ENCODE data around the gene GRID1.

The GRID1 gene

DNA sequence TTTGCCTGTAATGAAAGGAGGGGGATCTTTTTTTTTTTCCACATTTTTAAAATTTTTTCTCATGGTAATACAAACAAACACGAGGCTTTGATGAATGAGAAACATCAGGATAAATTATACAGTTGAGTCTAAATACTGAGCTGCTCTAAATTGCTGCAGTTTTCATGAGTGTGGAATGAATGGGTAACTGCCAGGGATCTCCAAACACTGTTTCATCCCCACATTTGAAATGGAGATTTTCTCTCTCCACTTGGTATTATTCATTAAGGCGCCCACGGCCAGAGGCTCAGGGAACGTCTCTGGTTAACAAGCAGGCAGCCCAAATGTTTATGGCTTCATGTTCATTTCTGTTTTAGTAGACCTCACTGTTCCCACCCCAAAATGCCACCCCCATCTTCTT lies 717.1 kb downstream of the GRID1 start:
- DNase-seq (ENCODE audit: low read depth), result no peak

DNA sequence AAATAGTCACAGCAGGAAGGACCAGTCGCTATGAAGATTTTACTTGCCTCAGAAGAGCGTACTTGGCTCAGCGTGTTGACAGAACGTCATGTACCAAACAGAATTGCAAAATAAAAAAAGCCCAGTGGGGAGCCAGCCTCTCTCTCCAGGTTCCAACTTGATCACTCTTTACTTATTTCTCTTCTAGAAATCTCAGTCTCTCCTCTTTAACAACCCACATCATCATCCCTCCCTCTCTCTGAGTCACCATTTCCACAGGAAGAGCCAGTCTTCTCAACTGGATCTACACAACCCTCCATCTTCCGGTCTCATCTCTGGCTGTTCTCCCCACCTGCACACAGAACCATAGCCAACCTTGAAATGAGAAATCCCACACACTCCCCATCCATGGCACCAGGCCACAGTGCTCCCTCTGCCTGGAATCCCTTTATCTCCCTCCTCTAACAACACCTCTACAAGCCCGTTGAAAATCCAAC lies 718.3 kb downstream of the GRID1 start:
- peak; percentile 29 for DNase-seq (ENCODE audit: low read depth)

DNA sequence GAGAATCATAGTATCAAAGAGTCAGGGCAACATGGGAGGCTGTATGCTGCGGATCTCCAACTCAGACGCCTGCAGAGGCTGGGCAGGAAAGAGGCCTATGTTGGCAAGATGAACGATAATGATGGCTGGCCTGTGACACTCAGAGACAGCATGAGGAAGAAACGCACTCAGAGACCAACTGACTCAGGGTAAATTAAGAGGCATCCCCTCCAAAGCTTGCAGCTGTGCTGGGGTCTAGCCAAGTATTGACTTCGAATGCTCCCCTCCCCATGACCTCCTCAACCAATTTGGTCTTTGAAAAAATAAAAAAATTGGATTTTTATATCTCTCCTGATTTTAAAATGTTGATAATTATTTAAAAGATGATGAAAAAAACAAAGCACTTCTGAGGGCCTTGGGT lies 718.9 kb downstream of the GRID1 start:
- no peak for DNase-seq (ENCODE audit: low read depth)

DNA sequence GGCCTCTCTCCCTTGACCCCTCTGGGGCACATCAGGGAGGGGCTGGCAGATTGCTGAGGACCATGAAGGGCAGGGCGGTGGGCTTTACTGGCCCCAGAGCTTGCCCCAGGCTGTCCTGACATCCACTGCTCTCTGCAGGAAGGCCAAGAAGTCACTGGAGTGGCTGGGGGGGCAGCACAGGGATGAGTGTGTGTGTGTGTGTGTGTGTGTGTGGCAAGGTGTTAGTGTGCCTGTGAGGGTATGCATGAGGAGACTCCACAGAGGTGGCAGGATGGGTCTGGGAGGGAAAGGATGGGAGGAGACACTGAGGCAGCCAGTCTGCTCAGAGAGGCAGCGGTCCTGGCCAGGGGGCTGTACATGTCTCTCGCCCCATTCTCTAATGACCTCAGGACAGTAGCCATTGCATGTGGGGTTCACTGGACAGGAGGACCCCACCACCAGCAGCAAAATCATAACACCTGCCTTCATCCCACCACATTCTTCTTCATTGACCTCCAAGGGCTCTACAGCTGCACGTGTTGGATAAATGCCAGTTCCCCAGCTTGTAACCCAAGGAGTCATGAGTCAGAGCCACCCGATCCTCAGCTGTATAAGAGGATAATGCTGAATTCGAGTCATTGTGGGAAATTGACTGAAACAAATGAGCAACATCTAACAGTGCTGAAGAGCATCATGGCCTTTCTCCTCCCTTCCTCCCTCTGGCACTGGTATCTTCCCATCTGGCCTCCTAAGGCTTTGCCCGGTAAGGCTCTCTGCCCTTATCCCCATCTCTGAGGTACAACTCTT lies 720.5 kb downstream of the GRID1 start:
- peak; percentile 30 for DNase-seq (ENCODE audit: low read depth)

DNA sequence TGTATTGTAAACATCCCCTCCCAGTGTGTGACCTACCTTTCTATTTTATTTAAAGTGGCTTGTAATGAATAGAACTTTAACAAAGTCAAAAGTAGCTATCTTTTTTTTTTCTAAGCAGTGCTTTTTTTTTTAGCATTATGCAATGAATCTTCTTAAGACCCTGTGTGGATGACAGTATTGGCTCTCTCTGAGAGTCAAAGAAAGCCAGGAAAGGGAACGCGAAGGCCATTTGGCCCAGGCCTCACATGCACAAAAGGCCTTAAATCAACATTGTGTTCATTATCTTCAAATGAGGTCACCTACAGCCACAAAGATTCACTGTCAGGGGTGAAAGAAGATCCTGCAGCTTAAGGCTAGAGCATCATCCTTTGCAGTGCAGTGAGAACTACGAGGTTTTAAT lies 721.5 kb downstream of the GRID1 start:
- no peak for DNase-seq (ENCODE audit: low read depth)

DNA sequence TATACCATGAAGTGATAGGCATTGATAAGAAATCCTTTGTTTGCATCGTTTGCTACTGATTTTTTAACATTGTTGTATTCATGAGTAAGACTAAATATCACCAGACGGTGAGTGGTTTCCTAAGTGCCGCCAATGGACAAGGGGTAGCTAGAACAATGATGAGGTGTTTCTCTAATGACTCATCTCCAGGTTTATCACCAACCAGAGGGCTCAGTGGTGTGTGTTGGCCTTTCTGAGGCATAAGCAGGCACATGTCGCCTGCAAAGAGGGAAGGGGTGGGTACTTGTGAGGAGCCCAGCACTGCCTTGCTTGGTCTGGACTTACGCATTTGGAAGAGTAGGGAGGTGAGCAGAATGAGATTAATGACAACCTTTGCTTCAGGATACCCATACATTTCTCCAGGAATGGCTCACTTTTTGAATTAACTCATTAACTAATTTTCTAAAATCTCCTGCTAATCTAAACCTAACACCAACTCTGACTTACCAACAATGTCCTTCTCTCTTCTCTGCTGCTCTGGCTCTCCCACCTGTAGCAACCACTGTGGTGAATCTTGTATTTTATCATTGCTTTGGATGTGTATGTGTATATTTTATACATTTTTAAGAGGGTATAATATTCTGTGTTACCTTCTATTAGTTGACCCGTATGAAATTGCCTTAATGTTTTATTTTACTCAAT lies 722.6 kb downstream of the GRID1 start:
- DNase-seq (ENCODE audit: low read depth), result no peak

DNA sequence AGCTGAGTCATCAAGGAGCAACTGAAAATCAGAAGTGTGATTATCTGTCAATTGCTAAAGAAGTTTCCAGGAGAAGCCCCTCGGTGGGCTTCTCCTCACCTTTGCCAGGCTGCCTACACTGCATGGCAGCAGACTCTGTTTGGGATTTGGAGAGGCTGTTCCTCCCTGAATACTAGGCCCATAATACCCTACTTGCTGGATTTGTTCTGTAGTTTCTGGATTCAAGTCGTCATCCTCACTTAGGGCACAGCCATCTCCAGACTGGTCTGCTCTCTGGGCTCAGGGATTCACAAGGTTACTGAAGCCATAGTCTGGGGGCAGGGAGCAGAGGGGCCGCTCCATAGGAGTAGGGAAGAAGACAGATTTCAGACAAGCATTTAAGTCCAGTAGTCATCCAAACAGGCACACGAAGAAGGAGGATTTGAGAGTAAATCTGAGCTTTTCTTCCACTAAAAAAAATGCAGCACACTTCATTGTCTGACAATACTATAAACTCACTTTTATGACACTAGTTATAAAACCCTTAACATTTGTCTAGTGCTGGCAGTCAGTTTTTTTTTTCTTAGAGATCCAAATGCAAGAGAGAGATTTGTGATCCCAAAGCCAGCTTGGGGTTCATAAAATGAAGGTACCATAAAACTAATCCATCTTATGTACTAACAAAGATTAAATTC lies 723.3 kb downstream of the GRID1 start:
- DNase-seq (ENCODE audit: low read depth), result no peak

DNA sequence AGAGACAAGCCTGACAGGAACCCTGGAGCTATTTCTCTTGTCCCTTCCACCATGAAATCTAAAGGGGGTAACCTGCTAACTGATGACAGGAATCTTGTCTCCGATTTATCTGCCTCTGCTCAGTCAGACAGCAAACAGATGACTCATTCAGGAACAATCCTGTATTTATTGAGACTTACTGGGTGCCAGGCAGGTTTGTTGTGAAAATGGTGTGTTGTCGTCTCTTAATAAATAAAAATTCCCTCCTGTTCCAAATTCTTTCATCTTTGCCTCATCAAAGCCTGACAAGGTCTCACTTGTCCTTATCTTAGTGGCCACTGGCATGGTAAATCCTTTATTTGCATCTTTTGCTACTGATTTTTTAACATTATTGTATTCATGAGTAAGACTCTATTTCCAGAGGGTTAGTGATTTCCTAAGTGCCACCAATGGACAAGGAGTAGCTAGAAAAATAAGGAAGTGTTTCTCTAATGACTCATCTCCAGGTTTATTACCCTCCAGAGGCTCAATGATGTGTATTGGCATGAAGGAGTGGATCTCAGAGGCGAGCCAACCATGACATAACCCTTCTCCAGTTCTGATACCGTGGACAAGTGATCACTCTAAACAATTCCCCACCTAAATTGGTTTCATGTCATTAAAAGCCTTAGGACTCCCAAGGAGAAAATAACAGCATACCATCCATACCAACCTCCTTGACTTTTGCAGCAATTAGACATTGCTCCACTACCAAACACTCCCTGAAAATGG lies 724.0 kb downstream of the GRID1 start:
- peak; percentile 70 for DNase-seq (ENCODE audit: low read depth)

DNA sequence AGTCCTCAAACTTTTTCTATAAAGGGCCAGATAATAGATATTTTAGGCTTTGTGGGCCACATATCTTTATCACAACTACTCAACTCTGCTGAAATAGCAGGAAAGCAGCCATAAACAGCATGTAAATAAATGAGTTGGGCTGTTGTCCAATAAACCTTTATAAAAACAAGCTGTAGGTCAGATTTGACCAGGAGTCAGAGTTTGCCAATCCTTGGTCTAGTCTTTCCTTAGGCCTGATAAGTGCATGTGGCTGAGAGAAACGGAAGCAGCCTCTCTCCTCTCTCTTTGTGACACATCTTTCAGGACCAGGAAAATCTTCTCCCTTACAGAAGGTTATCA lies 724.5 kb downstream of the GRID1 start:
- peak; percentile 3 for DNase-seq (ENCODE audit: low read depth)

DNA sequence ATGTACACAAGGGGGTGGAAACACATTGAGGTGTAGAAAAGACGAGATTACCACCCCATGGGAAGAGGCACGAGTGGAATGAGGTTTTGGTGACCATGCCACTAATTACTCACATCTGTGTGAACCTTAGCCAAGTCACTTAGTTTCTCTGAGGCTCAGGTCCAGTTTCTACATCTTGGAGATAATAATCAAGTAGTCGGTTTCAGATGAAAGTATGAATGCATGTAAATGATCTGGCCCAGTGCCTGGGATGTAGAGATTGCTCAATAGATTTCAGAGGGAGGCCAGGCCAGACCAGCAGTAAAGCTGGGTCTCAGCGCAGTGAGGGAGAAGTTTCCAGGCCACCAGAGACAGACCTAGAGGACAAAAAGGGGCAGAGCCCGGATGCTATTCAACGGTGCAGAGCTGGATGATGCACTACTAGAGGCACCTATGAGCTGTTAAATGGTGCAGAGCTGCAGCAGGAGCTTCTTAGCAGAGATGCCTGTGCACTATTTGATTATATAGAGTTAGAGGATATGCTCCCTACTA lies 725.1 kb downstream of the GRID1 start:
- no peak for DNase-seq (ENCODE audit: low read depth)

DNA sequence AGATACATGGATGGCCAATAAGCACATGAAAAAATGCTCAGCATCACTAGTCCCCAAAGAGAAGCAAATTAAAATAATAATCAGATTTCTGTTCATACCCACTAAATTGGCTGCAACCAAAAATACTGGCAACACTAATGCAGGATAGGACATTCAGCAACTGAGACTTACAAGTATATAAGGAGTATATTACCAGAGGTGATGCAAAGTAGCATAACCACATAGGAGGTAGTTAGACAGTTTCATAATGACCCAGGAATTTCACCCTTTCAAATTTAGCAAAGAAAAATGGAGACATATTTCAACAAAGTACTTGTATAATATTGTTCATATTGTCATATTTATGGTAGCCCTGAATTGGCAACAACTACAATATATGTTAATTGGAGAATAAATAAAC lies 727.8 kb downstream of the GRID1 start:
- DNase-seq (ENCODE audit: low read depth), result no peak

DNA sequence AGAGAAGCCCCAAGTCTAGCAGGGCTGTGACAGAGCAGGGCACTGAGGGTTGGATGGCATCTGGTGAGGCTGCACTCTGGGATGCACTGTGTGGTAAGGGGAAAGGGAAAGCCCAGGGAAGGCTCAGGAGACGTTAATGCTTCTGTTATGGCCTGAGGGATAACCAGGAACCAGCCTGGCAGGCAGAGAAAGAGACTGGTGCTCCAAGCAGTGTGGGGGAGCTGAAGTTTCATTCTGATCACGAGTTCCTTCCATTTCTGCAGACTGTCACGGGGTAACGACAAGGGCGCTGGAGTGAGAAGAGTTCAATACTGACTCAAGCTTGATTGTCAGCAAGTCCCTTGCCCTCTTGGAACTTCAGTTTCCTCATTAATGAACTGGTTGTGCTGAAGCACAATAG lies 730.9 kb downstream of the GRID1 start:
- DNase-seq (ENCODE audit: low read depth), result no peak

DNA sequence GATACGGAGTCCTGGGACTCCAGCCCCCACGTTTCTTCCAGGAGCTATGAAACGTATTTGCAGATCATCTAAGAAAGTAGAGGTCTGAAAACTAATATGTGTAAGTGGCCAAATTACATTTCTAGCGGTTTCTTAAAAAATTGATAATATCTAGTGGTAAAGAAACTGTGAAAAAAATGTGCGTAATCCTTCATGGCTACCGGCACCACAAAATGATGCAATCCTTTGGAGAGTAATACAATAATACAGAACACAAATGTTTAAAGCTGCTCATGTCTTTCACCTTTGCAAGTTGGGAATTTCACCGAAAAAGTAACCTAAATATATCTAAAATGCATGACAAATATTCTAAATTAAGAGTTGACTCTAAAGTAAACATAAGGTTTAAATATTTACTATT lies 742.1 kb downstream of the GRID1 start:
- no peak for DNase-seq (ENCODE audit: low read depth)

DNA sequence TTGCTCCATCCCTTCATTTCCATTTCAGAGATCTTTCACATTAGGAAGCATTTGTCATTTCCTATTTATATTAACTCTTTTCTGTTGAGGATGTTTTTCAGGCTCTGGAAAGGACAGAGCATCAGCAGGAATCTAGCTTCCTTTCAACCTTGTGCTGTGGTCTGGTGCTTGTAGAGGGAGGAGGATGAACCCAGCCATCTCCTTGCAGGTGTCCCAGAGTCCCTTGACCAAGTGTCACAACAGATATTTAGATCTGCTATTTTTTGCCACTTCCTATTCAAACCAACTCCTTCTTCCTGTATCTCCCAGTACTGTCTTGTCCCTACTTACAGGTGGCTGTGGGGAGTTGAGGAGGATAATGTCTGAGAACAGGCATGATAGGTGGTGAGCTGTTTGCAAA lies 742.8 kb downstream of the GRID1 start:
- no peak for DNase-seq (ENCODE audit: low read depth)

DNA sequence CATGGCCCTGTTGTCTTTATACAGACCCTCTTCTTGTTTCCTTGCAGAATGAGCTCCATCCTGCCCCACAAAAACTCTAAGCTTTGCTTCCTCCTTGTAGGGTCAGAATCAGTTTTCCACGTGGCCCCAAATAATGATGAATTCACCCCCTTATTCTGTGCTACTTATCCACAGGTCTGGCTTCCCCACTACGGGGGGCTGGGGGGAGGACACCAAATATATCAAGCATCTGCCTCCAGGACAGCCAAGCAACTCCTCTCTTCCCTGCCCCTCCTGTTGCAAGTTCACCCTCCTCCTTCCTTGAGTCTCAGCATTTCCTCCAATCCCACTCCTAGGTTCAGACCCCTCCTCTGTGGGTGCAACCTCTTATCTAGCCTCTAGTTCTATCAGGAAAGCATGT lies 743.3 kb downstream of the GRID1 start:
- DNase-seq (ENCODE audit: low read depth), result no peak

DNA sequence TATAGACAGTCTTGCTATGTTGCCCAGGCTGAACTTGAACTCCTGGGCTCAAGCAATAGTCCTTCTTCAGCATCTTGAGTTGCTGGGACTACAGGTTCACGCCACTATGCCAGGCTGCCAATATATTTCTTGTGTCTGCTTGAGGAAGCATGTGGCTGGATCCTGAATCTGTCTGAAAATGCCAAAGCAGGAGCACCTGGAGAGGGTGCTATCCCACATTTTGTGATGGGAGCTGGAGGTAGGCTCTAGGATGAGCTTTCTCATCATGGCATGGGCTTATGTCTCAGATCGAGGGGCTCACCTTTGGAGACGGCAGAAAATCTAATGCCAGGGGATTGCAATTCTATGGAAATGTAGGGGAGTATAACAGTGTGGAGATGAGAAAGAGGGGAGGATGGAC lies 744.2 kb downstream of the GRID1 start:
- no peak for DNase-seq (ENCODE audit: low read depth)

DNA sequence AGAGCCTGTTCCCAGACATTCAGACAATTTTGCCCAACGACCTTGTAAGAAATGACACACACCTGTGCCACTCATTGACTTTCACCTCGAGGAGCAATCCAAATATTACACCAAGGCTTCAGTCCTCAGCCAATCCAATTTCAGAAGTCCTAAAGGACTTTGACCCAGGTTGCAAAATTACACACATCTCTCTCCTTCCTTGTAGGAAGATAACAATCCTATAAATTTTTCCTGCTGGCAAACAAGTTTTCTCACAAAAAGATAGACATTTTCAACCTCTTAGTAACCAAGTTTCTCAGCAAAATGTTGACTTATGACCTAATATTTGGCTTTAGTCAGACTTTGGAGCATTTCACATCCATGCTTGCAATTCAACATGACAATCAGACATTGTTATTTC lies 745.0 kb downstream of the GRID1 start:
- DNase-seq (ENCODE audit: low read depth), result no peak

DNA sequence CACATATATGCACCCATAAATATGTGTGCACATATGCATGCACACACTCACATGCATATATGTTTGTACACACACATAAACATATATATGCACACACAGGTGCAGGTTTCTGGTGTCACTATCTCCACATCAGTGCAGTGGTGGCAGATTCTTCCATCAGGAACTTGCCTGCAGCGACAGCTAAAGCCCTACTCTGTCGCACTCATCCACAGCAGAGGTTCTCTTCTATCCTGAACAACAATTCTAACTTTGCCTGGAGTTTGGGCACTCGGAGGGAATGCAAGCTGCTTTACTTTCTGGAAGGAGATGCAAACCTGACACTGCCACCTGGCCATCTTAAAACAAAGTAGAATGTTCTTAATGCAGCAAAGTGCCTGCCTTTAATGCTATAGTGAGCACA lies 745.8 kb downstream of the GRID1 start:
- no peak for DNase-seq (ENCODE audit: low read depth)

DNA sequence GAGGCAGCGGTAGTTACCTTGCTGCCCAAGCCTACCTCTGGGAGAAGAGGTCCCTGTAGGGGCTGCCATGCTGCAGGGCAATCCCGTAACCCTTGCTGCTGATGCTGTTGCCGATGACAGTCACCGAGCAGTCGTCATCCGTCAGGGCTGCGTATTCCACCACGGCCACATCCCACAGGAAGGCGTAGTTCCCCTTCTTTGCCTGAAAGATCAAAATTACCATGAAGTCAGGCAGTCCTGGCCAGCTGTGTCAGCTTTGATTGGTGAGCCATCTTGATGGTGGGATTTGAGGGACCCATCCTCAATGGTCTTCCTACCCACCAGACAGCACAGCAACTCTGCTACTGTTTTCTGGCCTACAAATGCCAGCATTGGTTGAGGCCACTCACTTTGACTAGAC lies 746.8 kb downstream of the GRID1 start:
- no peak for DNase-seq (ENCODE audit: low read depth)

DNA sequence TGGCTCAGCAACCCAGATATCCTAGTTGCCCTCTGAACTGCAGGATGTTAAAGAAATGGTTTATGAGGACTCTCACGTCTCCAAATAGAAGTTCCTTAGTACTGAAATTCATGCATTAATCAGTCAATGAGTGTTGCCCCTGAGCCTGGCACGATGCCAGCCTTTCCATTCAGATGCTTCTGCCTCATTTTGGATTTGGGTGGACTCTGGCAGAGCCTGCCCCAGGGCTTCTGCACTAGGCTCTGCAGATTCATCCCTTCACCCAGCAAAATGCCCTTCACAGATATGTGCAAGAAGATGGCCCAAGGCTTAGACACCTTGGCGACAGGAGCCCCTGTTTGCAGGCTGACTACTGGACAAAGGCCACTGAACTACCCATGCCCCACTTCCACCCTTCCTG lies 747.8 kb downstream of the GRID1 start:
- DNase-seq (ENCODE audit: low read depth), result no peak

DNA sequence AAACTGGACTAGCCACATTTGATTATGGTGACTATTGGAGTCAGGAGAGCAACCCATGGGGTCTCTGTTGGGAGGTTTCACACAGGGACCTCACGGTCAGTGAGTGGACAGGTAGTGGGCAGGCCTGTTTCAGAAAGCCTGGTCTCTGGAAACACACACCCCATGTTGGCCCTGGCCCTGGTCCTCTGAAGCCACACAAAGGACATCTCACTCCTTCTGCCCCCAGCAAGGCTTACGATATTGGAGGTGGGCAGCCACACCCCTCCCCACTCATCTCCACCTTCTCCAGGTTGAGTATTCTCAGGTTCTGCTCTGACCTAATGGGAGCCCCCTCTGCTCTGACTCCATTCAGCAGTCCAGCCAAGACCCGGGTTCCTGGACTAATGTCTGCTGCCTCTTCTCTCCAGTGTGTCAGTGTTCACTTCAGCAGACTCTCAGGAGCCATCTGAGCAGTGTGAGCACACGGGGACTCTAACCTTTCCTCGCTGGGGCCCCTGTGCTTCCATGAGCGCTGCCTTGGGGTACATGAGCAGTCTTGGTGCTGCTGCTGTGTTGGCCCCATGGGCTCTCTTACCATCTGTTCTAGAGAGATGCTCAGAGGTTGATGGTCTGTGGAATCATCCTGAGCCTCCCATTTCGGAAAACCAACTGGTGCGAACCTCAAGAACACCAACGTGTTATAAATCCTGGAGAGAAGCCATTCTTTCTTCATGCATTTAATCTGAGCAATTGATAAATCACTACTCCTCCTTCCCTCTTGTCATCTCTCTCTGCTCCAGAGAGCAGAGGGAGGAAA lies 748.6 kb downstream of the GRID1 start:
- no peak for DNase-seq (ENCODE audit: low read depth)

DNA sequence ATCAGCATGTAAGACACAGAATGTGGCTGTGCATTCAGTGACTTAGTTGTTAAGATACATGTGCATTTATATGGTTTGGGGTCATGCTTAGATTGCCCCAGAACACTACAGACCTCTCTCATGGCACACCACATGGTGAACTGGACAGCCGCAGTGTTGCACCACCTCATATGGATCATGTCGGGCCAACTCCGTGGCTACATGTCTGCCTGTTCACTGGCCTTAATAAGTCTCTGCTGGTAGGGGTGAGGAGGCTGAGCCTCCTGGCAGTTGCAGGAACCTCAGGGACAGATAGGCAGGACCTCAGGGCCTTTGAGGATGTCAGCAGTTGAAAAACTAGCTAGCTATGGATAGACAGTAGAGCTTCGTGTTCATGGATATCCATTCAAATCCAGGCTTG lies 751.0 kb downstream of the GRID1 start:
- DNase-seq (ENCODE audit: low read depth), result no peak

Measured in stromal cell of bone marrow (primary cell).